Prostate gland (tissue), 2 donors: ENCODE data around the gene RABL3.

Source experiments
- POLR2A ChIP-seq: fragments of 450-650 bp; IDR thresholded peaks from one replicate; pipeline ENCODE4 v1.6.1; 2016; ENCODE audit warnings: antibody characterized with exemption, mild to moderate bottlenecking
- TF ChIP-seq, protein P1 (sequence below), 4 experiments: fragments of 200-600 bp in 2 of 4; fragments of 450-650 bp in 2 of 4; sonication (generic) in 2 of 4; IDR thresholded peaks; 1 replicate in 3 of 4; 2 replicates in 1 of 4; pipeline ENCODE4 v1.5.1; 2016 to 2019; ENCODE audit warnings: antibody characterized with exemption in 4 of 4, mild to moderate bottlenecking in 2 of 4, moderate library complexity in 2 of 4

DNA sequence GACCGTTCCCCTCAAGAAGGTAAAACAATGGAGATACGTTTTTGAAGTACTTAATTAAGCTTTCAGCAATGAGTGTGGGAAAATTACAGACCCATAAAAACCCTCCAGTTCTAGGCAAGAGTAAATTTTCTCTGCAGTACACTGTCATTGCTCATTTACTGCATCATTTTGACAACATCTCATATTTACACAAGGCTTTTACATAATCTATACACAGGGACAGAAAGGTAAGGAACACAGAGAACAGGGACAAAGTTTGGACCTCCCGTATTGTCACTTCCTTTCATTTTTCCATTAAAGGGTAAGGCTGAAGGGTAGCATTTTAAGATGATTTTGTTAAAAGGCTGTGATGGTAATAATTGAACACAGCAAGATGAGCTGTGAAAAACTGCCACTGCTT is 52.9 kb downstream of the RABL3 start:
- TF ChIP-seq, protein P1, sequence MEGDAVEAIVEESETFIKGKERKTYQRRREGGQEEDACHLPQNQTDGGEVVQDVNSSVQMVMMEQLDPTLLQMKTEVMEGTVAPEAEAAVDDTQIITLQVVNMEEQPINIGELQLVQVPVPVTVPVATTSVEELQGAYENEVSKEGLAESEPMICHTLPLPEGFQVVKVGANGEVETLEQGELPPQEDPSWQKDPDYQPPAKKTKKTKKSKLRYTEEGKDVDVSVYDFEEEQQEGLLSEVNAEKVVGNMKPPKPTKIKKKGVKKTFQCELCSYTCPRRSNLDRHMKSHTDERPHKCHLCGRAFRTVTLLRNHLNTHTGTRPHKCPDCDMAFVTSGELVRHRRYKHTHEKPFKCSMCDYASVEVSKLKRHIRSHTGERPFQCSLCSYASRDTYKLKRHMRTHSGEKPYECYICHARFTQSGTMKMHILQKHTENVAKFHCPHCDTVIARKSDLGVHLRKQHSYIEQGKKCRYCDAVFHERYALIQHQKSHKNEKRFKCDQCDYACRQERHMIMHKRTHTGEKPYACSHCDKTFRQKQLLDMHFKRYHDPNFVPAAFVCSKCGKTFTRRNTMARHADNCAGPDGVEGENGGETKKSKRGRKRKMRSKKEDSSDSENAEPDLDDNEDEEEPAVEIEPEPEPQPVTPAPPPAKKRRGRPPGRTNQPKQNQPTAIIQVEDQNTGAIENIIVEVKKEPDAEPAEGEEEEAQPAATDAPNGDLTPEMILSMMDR (IDR thresholded peaks at IDR 0.05): no peak
- no peak for TF ChIP-seq POLR2A
